Mononuclear cell (primary cell): Measurements from ENCODE around the gene ZNF792. TPM values are rescaled to one million over a fixed set of nuclear protein-coding genes. Genes with fewer than 3 reads are reported as not detected.
"Not testable (repeated sequence)": the region's sequence is repeated elsewhere in the genome, so short reads cannot be mapped to it uniquely, and the experiment has no call there.

Experiments
- H3K27me3 ChIP-seq: 2 replicates; pipeline ENCODE4 v1.6.0; 2011; ENCODE audit warnings: low read length, control low read depth; ENCODE audit not compliant: insufficient read depth
- H3K4me1 ChIP-seq: 2 replicates; pipeline ENCODE4 v1.5.1; 2011; ENCODE audit warnings: mild to moderate bottlenecking, low read length, control low read depth; ENCODE audit not compliant: insufficient read depth
- H3K4me3 ChIP-seq: 2 replicates; pipeline ENCODE4 v1.5.1; 2011; ENCODE audit warnings: mild to moderate bottlenecking, low read length, moderate library complexity
- H3K9me3 ChIP-seq: 2 replicates; pipeline ENCODE4 v1.5.1; 2011; ENCODE audit warnings: low read depth, mild to moderate bottlenecking, control low read depth, low read length
- total RNA-seq: library from RNA; depleted of rRNA; stranded (reverse); fragments of >200 nt; gene quantifications from one replicate; pipeline ENCODE4 v1.2.3, GENCODE V29; 2012

Gene ZNF792
- total RNA-seq, 1 donor, result 10.2 TPM

DNA sequence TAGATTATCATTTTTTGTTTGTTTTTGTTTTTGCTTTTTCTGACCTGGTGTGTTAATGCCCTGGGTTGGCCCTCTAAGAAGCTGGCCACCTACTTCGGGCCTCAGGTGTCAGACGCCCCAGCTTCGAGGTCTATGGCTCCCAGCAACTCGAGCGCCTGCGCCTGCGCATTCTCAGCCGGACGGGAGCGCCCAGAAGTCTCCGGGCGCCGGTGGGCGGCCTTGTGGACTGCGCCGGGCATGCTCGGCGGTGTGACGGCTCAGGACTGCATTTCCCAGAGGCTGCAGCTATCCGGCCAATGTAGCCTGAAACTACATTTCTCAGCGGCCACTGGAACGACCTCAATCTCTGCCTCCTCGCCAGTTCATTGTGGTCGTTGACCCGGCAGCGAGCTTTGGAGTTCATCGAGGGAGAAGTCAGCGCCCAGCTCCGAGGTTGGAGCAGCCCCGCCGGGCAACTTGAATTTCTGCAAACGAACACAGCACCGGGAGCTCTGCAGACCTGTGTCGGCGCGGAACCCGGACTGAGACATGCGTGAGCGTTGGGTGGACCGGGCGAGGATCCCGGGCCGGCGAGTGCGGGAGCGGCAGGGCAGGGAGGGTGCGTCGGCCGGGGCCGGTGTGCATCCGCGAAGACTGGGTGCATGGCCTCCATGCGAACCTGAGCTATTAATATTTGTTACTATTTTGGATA lies 37.2 kb downstream of the ZNF792 start, which contains the start of gene ZNF30:
TSS of gene ZNF30 (plus strand) at position 219 of the 691 bp plus-strand sequence. CDS start 3,045 bp downstream, outside the sequence.
- Histone ChIP-seq H3K4me1 (peaks cover 9% of the 10 kb centered on the region), H3K27me3 (no peaks in the 10 kb centered on the region)

DNA sequence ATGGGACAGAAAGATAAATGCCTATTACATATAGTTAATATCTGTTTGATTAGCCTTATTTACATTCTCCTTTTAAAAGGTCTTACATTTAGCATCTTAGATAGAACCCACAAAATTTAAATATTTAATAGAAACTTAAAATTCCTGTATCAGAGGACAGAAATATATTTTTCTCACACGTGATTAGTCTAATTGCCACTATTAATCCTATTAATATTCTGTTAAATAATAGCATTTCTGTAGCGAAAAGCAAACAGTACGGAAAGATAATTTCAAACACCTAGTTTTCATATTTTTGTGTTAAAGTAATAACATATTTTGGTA lies 37.7 kb downstream of the ZNF792 start:
- no peaks in the 10 kb centered on the region for H3K27me3 ChIP-seq
- peaks cover 9% of the 10 kb centered on the region for H3K4me1 ChIP-seq
- H3K4me3 ChIP-seq, result no peak overlapping the region
- H3K9me3 ChIP-seq, result no peaks in the 10 kb centered on the region

More for the DNA sequence above, 37.2 kb downstream of the ZNF792 start, which contains the start of gene ZNF30:
- Histone ChIP-seq H3K9me3 (no peaks in the 10 kb centered on the region), H3K4me3 (peak within 1 kb of the TSS; percentile 40)

DNA sequence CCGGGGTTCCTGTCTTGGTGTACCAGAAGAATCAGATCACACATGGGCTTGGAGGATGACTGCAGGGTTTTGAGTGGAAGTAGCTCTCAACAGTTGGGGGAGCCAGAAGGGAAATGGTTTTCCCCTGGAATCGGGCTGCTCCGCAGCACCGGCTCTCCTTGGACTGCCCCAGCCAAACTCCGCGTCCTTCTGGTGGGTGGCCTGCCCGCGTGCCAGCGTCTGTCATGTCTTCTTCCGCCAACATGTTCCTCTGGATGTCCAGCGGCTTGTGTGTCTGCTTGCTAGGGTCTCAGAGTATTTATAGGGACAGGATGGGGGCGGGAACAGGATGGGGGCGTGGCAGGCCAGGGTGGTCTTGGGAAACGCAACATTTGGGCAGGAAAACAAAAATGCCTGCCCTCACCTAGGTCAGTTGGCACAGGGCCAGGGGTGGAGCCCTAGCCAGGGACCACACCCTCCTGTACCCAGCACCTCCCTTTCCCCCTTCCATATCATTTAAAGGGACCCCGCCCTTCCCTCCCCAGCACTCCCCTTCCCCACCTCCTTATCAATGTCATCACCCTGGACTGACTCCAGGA lies 38.7 kb downstream of the ZNF792 start:
- no peak overlapping the region for H3K4me3 ChIP-seq
- H3K27me3 ChIP-seq, result no peaks in the 10 kb centered on the region

DNA sequence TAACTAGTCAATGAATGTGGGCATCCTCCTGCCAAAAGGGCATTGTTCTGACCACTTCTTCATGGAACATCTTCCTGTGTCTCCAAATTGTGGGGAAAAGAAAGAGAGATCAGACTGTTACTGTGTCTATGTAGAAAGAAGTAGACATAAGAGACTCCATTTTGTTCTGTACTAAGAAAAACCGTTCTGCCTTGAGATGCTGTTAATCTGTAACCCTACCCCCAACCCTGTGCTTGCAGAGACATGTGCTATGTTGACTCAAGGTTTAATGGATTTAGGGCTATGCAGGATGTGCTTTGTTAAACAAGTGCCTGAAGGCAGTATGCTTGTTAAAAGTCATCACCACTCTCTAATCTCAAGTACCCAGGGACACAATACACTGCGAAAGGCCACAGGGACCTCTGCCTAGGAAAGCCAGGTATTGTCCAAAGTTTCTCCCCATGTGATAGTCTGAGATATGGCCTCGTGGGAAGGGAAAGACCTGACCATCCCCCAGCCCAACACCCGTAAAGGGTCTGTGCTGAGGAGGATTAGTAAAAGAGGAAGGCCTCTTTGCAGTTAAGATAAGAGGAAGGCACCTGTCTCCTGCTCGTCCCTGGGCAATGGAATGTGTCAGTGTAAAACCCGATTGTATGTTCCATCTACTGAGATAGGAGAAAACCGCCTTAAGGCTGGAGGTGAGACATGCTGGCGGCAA lies 43.8 kb downstream of the ZNF792 start:
- H3K9me3 ChIP-seq, H3K4me3 ChIP-seq, H3K4me1 ChIP-seq, H3K27me3 ChIP-seq: not testable (repeated sequence)

More for the DNA sequence above, 38.7 kb downstream of the ZNF792 start:
- Histone ChIP-seq H3K4me1 (peaks cover 9% of the 10 kb centered on the region), H3K9me3 (no peaks in the 10 kb centered on the region)

DNA sequence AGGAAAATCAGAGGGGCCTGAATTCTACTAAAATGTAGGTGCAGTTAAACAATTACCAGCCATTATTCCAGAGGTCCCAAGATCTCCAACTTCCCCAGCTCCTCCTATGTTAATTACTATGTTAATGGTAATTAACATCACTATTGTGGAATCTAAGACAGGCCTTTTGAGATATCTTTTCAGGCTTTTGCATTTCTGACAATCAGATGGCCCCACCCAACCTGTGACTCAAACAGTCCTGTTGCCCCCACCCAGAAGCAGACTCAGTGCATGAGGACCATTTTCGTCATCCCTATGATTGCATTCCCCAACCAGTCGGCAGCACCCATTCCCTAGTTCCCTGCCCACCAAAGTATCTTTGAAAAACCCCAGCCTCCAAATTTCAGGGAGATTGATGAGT lies 45.8 kb downstream of the ZNF792 start:
- Histone ChIP-seq H3K9me3 (peaks cover 5% of the 10 kb centered on the region), H3K4me3 (no peak overlapping the region), H3K4me1 (no peaks in the 10 kb centered on the region), H3K27me3 (no peaks in the 10 kb centered on the region)

DNA sequence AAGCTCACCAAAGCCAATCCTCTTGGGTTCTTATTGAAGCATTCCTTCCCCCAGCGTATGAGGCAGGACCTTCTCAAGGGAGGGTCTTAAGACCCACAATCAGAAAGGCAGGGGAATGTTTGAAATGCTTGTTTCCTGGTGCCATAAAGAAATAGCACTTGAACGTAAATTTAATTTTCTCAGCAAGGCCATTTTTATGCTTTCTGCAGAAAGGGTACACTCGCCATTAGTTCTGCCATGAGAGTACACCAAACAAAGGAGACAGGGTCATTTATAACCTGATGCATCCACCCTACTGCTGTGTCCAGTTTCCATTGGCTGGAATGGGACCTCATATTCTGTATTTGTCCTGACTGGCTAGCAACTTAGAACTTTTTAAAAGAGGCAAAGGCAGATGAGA lies 46.9 kb downstream of the ZNF792 start:
- H3K4me1 ChIP-seq, H3K4me3 ChIP-seq, H3K9me3 ChIP-seq, H3K27me3 ChIP-seq: not testable (repeated sequence)

DNA sequence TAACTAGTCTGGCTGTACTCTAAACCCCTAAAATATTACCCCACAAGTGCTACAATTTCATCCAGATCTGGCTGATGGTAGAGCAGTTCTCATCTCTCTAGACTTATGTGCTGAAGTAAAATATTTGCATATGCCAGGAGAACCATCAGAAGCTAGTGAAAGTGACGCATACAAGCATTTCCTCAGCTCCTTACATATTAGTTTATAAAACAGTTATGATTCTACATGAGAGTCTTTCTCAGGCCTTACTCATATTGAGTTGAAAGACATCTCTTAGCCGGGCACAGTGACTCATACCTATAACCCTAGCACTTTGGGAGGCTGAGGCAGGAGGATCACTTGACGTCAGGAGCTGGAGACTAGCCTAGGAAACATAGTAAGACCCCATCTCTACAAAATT lies 53.3 kb downstream of the ZNF792 start:
- H3K27me3 ChIP-seq, result peaks cover 7% of the 10 kb centered on the region
- H3K9me3 ChIP-seq, result no peaks in the 10 kb centered on the region
- no peak overlapping the region for H3K4me3 ChIP-seq
- H3K4me1 ChIP-seq, result no peaks in the 10 kb centered on the region

Other genes starting within 250 kb of the ZNF792 start
- 5.6 TPM for gene ZNF181, start 230.0 kb downstream of the ZNF792 start, total RNA-seq
- gene ZNF599, start 191.0 kb downstream of the ZNF792 start, total RNA-seq, result 2.3 TPM
- gene ZNF30, start 37.3 kb downstream of the ZNF792 start, total RNA-seq, result 2.3 TPM
- gene GRAMD1A, start 36.1 kb upstream of the ZNF792 start, total RNA-seq, result 61.5 TPM
- 0.73 TPM for gene SCN1B, start 66.2 kb upstream of the ZNF792 start, total RNA-seq
- 0.10 TPM for gene HPN, start 77.5 kb upstream of the ZNF792 start, total RNA-seq
- gene FXYD3, start 151.6 kb upstream of the ZNF792 start, total RNA-seq, result not detected
- 0.31 TPM for gene LGI4, start 170.8 kb upstream of the ZNF792 start, total RNA-seq
- 0.42 TPM for gene FXYD1, start 174.6 kb upstream of the ZNF792 start, total RNA-seq
- 1.4 TPM for gene FXYD7, start 179.0 kb upstream of the ZNF792 start, total RNA-seq
- 179 TPM for gene FXYD5, start 190.5 kb upstream of the ZNF792 start, total RNA-seq